ENCODE data around the gene ABCC10.

Gene ABCC10

GRCh38 chr6:43432009-43432945 is 4.9 kb downstream of the ABCC10 start:
- Histone ChIP-seq H3K4me3 (ENCODE audit: low read depth, low read length) (no peak overlapping the region), H3K27me3 (no peaks in the 10 kb centered on the region), H3K36me3 (no peaks in the 10 kb centered on the region; the same call in 1 of the 2 replicates), H3K9me3 (no peaks in the 10 kb centered on the region), H3K4me1 (peaks cover 9% of the 10 kb centered on the region)
- no peak for DNase-seq
- no peak for TF ChIP-seq CTCF (IDR thresholded peaks at IDR 0.05; ENCODE audit: low read depth, low read length)

GRCh38 chr6:43433148-43433547 is 5.8 kb downstream of the ABCC10 start:
- Histone ChIP-seq H3K4me1 (peaks cover 9% of the 10 kb centered on the region), H3K9me3 (no peaks in the 10 kb centered on the region), H3K27me3 (no peaks in the 10 kb centered on the region), H3K36me3 (no peaks in the 10 kb centered on the region; the same call in 1 of the 2 replicates), H3K4me3 (ENCODE audit: low read depth, low read length) (no peak overlapping the region)
- DNase-seq, result no peak
- TF ChIP-seq CTCF (IDR thresholded peaks at IDR 0.05; ENCODE audit: low read depth, low read length), result no peak

- no peak for TF ChIP-seq CTCF (IDR thresholded peaks at IDR 0.05; ENCODE audit: low read depth, low read length)
- H3K9me3 ChIP-seq, result no peaks in the 10 kb centered on the region
- H3K4me3 ChIP-seq (ENCODE audit: low read depth, low read length), result no peak overlapping the region
- no peaks in the 10 kb centered on the region; the same call in 1 of the 2 replicates for H3K36me3 ChIP-seq
- no peak for DNase-seq
- peaks cover 9% of the 10 kb centered on the region for H3K4me1 ChIP-seq
- no peaks in the 10 kb centered on the region for H3K27me3 ChIP-seq
Measured at GRCh38 chr6:43434001-43434840, 6.9 kb downstream of the ABCC10 start.

GRCh38 chr6:43434943-43435342 is 7.6 kb downstream of the ABCC10 start:
- no peak for DNase-seq
- Histone ChIP-seq H3K27me3 (no peaks in the 10 kb centered on the region), H3K4me3 (ENCODE audit: low read depth, low read length) (no peak overlapping the region), H3K9me3 (no peaks in the 10 kb centered on the region), H3K4me1 (peaks cover 9% of the 10 kb centered on the region), H3K36me3 (no peaks in the 10 kb centered on the region; the same call in 1 of the 2 replicates)
- TF ChIP-seq CTCF (IDR thresholded peaks at IDR 0.05; ENCODE audit: low read depth, low read length), result no peak

- Histone ChIP-seq H3K36me3 (no peaks in the 10 kb centered on the region; the same call in 1 of the 2 replicates), H3K27me3 (no peaks in the 10 kb centered on the region), H3K9me3 (no peaks in the 10 kb centered on the region), H3K4me3 (ENCODE audit: low read depth, low read length) (no peak overlapping the region), H3K4me1 (peaks cover 9% of the 10 kb centered on the region)
- TF ChIP-seq CTCF (IDR thresholded peaks at IDR 0.05; ENCODE audit: low read depth, low read length), result no peak
- DNase-seq, result no peak
Measured at GRCh38 chr6:43435682-43436437, 8.5 kb downstream of the ABCC10 start.

Data from BE2C (cell line).